T-helper 22 cell (primary cell): ENCODE results near the gene ARHGAP22.

ENCODE experiments used
- DNase-seq: peaks from one replicate; pipeline ENCODE4 v3.0.0-alpha.2; 2020; ENCODE audit warnings: low read depth

Gene ARHGAP22

DNA sequence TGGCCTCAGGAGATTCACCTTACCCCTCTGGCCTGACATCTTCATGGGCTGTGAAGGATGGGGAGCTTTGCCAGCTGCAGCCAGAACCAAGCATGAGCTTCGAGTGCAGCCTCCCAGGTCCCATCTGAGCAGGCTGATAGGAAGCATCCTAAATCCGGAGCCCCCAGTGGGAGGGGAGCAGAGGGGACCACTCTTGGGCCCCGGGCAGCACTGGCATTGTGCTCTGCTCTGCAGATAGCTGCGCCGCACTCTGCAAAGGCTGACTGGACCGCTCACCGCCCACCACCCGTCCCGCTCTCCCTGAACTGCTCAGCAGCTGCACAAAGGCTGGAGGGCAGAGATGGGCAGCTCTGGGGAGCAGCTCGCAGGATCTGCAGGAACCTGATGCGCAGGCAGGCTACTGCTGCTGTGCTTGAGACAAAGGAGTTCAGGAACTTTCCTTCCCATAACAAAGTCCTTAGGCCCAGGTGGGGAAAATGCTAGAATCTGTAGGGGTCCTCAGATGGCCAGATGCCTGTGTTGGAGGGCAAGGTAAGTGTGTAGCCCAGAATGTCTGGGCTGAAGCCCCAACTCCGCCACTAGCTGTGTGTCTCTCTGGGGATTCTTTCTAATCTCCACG lies 51.8 kb downstream of the ARHGAP22 start:
- DNase-seq, result no peak

DNA sequence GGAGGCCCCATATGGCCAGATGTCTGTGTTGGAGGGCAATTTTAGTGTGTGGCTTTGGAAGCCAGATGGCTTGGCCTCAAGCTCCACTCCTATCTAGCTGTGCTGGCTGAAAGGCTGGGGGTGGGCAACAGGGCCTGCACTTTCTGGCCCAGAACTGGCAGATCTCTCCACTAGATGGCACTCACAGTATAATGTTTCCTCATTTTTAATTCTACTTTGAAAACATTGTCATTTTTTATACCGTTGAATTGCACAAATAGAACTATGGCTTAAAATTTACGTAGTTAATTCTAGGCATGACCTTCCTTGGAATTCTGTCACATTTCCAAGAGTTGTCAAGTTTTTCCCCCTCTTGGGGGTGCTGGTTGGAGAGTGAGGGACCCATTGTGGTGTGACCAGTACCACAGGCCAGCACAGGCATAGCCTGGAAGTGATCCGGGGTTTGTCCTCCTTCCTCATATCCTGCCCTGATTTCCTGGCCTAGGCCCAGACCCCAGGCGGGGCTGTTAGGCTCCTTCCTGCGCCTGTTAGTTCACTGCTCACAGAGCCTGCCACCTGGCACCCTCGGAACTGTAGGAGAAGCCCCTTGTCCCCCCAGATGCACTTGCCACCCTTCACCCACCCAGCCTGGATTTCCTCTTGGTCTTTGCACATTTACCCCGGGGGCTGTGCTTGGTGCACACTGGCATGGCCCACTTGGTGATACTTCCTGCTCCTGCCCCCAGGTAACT lies 52.8 kb downstream of the ARHGAP22 start:
- no peak for DNase-seq

DNA sequence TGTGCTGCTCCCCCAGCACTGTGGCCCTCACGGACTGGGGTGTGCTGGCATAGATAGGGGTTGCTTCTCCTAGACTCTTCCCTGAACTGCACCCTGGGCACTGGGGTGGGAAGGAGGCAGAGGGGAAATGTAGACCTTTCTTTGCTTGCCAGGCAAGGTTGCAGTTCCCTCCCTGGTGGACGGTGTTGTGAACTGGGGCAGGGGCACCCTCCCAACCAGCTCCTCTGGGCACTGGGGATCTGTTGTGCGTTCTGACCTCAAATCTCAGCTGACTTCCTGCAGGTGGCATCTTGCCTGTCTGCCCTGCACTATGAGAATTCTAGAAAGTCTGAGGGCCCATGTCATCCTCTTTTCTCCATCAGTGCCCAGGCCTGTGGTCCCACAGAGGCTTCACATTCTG lies 53.9 kb downstream of the ARHGAP22 start:
- DNase-seq, result no peak

DNA sequence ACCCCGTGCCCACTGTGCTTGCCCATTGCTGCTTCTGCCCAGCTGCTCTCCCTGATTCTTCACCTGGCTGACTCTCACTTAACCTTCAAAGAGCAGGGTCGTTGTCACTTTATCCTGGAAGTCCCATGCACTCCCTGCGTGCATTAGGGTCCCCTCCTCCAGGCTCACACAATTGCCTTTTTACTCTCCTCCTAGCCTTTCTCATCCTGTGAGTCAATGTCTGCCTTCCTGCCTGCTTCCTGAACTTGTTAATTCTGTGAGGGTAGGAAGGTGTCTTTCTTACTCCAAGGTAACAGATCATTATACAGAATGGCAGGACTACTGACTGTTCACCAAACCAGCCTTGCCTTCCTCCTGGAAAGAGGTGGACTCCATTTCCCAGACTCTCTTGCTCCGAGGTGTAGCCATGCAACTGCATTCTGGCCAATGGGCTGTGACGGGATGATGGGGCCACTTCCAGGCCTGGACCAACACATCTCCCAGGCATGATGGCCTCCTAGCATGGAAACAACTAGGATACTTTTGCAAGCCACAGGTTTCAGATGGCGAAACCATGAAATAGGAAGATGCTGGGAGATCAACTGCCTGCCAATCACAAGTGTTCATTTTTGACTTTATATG lies 54.7 kb downstream of the ARHGAP22 start:
- no peak for DNase-seq

DNA sequence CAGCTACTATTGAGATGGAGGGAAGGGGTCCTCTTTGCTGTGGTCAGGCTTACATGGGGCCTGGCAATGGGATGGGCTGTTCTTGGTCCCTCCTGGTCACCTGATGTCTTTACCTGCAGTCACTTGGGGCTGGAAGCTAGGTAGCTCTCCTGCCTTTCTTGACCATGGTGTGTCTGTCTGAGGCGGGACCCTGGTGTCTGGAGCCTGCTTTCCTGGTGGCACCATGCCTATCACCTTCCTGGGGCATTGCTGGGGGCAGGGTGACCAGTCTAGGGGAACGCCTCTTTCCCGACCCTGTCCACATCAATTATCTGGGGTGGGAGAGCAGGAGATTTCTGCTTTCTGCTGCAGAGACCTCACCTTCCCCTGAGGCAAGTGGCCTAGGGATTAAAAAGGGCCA lies 55.6 kb downstream of the ARHGAP22 start:
- DNase-seq, result no peak

DNA sequence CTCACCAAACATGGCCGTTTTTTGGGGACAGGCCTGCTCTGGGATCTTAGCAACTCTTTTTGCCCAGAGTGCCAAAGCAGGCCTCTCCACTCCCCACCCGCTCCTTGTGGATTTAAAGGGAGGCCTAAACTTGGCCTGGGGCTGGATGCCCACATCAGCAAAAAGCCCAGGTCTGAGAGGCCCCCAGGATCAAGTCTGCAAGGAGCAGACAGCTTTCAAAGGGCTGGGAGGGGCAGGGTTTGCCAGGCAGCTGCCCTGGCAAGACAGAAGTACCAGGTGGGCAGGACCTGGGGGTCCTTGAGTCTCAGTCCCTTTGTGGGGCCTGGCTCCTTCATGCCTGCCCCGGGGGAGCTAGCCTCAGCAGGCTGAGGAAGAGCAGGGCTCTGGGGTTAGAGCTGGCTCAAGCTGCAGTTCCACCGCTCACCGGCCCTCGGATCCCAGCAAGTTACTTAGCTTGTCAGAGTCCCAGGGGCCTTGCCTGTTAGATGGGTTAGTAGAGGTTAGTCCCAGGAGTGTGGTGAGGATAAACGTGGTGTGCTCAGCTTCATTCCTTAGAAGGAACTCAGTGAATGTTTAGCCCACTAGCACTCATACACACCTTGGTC lies 56.2 kb downstream of the ARHGAP22 start:
- DNase-seq, result no peak

DNA sequence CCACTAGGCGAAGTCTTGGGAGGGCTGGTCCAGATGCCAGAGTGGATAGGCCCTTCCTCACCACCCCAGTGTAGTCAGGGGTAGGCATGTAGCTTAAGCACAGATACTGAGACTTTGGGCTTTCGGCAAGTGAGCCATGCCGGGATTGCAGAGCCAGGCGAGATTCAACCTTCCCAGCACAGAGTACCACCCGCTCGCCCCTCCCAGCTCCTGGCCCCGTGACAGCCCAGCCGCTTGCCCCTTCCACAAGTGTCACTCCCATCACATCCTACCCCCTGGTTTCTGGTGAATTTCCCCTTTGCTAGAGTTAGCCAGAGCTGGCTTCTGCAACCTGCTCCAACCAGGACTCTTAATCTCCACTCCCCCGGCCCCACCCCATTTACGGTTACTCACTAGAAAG lies 56.9 kb downstream of the ARHGAP22 start:
- no peak for DNase-seq

DNA sequence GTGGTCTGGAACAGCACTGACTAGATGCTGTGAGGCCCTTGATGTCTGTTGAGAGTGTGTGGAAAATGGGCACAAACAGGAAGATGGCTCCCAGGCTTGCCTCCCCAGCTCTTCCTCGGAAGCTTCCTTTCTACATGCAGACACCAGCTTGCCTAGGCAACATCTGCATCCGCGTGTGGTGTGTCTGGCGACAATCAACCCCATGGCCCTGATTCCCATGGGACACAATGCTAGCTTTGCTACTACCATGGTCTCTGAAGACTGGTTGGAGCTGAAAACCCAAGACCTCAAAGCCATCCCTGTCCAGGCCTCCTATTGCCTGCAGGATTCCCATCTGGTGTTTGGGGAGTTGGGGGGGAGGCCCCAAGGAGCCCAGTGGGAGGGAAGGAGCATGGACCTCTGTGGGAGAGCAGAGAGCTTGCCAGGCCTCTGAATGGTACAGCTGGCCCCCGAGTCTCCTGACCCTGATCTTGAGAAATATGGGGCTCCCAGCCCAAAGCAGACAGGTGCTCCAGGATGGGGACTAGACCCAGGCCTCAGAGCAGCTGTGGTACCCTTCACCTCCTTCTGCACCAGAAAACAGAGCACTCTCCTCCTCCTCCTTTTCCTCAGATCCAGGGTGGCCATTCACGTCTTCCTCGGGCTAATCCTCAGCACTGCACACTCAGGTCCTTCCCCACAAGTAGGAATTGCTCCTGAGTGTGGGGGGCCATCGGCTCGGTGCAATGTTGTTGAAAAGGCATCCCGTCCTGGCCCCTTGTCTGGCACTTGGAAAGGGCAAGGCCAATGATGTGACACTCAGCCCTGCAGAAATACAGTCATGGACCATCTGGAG lies 57.6 kb downstream of the ARHGAP22 start:
- no peak for DNase-seq

DNA sequence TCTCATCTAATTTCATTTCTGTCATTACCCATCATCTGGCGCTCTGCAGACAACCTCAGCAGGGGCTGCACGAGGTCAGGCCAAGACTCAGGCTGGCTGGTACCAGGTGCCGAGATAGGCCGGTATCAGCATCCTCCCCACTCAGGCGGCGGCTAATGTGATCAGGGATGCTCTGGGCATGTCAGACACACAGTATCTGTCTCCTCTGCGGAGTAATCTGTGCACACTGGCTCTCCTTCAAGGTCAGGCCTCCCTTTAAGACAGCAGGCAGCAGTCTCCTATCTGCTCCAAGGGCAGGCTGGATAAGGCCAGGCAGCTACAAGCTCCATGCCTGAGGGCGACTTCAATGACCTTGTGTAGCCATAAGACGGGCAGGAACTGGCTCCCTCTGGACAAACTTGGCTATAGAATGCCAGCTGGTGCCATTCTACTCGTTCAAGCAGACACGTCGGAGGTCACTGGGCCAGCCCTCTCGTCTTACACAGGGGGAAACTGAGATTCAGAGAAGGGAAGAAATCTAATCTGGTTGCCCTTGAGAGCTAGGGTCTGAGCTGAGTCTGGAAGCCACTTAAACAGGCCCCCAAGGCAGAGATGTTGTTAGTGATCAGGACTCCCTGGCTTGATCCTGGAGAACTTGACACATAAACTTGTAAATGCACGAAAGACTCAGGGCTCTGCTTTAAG lies 59.3 kb downstream of the ARHGAP22 start:
- no peak for DNase-seq

DNA sequence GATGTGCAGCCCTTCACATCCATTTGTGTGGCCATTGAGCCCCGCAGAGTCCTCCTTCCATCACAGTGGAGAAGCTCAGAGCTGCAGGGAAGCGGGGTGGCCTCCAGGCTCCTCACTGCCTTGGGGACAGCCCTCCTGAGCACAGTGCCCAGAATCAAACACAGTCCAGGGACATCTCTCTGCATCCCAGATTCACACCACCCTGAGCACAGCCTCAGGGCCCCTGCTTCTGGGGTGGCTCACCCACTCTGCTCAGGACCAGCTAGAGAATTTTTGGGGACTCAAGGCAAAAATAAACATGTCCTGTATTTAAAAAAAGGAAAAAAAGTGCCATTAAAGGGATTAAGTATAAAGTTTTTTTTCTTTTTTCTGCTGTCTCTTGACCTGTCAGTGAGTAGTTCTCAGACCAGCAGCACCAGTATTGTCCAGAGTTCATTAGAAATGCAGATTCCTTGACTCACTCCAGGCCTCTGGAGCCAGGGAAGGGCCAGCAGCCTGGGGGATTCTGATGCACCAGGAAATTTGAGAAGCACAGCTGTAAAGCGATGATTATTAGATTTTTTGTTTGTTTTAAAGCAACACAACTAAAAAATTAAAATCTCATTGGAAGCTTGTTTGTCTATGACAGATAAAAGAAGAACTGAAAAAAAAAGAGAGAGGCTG lies 61.6 kb downstream of the ARHGAP22 start:
- DNase-seq, result no peak

DNA sequence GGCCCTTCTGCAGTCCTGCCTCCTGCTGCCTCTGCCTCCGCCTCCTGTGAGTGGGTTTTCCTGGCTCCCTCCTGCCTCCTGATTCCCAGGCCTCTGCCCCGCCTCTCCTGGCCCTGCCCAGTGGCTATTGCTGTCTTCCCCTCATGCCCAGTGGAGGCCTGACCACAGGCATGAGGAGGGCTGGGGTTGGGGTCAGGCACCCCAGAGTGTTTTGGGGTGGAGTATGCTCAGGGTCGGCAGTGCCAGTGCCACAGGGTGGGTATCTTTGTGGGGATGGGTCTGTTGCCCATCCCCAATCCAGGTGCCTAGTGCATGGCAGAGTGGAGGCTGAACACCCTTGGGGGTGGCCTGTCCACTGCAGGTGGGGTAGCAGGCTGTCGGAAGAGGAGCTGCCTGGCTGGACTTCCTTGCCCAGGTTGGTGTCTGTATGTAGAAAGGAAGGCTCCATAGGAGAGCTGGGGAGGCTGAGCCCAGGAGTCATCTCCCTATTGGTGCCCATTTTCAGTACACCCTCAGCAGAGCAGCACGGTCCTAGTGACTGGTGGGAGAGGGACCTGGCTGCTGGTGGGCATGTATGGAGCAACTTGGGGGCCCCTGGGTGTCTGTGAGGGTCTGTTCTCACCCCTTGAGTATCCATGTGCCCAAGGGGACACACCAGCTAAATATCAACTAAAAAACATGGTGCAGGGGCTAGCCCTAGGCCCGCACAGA lies 62.2 kb downstream of the ARHGAP22 start:
- DNase-seq, result no peak

DNA sequence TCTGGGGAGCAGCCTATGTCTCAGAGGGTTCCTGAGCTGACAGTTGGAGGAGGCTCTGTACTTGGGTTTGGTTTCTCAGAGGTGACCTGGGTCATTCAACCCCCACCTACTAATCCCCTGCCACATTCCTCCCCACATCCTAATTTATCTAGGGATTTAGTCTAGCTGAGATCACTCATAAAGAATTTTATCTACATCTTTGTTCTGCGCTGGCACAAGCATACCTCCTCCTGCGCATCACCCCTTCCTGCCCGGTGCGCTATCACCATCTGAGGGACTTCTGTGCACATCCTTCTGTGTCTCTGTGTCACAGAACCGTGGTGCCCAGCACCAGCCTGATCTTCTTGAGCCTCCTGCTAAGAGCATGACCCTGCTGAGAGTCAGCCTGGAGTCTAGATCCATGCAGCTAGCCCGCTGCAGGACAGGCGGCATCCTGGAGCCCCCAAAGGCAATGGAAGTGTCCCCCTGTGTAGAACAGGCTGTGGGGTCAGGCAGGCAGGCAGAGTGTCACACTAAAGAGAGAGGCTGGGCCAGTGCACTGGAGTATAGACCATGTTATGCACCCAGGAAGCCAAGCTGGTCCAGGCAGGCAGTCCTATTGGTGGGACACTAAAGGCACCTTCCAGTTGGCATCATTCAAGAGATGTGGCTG lies 63.6 kb downstream of the ARHGAP22 start:
- no peak for DNase-seq

DNA sequence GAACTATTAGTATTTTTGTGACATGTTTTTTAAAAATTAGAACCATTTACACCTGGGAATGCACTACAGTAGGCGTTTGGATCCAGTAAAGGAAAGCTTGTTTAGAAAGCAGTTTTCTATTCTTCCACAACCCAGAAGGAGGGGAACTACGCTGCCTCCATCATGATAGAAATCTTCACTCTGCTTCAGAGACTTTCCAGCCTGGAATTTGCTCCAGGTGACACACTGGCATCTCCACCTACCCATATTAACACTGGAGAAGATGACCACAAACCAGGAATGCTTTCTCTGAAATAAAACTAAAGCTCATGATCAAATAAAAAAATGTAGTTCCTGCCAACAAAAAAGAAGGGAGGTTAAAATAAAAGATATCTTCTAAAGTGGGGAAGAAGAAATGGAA lies 66.3 kb downstream of the ARHGAP22 start:
- no peak for DNase-seq

DNA sequence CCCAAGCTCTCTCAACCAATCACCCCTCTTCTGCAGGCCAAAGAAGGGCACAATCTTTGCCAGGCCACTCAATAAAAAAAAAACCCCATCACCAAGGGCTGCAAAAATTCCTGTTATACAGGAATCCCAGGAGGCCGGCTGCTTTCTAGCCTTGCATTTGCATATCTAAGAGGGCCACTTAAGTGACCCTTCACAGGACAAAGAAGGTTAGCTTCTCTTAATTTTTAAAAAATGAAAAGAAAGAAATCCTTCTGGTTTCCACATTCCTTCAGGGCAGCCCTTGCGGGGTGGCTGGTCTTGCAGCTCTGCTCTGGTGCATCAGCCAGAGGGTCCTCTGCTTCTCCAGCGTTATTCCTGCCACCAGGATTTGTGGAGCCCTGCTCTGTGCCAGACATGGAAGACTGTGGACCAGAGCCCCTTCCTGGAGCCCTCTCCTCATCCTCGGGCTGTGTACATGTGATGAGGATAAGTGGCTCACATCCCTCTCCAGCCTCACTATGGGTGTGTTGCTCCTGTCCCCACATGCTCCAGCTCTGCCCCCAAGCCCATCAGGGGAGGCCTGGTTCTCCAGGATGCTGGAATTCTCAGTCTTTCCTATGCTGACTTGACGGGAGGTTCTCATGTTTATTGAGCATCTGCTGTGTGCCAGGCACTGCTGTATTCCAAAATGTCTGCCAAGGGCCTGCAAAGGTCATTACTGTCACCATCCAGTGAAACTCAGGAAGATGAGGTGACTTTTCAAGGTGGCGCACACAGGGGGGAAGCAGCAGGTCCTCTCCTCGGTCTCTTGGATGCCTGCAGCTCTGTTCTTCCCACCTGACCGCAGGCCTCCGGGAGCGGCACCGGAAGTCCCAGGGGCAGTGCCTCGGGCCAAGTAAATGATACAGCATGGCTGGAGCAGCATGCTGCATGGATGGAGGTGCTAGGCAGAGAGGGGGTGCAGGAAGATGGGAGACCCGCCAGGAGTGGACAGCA lies 67.7 kb downstream of the ARHGAP22 start:
- DNase-seq, result no peak

DNA sequence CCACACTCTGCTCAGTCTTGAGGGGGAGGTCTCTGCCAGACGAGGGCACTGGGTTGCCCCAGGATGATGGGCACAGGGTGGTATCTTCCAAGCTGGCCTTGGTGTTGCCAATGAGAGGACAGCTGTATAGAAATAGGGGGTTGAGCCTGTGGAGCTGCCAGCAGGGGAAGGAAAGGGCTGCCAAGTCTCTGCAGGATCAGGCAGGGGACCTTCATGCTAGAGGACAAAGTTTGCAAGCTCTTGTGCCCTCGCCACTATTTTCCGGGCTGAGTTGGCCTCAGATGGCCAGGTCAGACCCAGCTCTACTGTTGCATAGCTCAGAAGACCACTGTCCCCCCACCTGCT lies 68.7 kb downstream of the ARHGAP22 start:
- DNase-seq, result no peak

DNA sequence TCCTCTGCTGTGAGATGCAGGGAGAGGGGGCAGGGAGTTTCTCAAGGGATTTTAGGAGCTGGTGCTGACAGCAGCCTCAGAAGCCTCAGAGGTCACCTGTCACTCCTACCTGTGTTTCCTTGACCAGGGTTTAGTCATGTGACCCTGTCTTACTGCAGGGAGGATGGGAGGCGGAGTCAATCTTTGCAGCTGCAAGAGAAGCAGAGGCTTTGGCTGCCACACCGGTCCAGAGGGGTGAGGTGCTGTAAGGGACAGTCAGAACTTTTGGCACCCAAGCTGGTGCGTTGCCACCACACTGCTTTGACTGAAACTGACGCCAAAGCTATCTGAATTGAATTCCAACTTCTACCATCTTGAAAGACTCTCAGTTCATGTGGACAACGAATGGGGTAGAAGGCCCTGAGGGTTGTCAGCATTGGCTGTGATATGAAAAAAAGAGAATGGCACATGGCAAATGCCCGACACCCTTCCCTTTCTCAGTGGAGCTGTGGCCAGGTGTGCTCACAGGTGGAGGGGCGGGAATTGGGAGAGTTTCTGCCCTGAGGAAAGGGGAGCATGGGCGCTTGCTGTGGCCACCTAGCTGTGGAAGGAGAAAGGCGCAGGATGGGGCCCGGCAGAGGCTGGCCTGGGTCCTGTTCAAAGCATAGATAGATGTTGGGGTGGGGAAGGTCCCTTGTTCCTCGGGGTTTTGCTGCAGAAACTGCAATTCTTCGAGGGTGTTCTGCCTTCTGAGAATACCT lies 69.3 kb downstream of the ARHGAP22 start:
- DNase-seq, result no peak

DNA sequence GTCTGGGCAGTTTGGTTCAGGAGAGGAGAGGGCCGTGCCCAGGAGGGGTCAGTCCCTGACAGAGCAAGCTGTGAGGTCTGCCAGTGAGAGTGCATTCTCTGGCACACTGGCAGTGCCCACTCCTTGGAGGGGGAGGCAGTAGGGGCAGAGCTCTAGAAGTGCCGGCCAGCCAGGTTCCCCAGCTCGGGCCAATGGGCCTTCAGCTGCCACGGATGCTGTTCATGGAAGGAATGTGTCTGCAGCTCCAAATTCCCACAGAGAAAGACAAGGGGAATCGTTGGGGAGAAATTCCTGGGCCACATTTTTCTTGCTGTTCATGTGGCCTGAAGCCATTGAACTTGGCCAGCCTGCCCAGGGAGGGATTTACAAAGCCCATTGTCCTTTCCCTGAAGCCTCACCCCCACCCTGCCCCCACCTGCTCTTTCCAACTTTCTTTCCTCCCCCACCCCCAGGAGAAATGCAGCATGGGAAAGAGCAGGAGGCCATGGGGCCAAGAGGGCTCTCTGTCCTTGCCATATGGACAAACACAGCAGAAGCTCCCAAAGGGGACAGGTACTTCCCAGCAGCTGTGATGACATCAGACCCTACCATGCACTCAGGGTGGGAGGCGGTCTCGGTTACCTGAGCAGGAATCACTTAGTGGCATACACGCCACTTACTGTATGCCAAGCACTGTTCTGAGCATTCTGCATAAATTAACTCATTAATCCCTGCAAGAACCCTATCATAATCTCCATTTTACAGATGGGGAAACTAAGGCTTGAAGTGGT lies 70.7 kb downstream of the ARHGAP22 start:
- DNase-seq, result no peak
